ENCODE results near the gene CDH20.
A peak's percentile ranks its signal among the peaks of the same experiment; 100 is the strongest.

The CDH20 gene

DNA sequence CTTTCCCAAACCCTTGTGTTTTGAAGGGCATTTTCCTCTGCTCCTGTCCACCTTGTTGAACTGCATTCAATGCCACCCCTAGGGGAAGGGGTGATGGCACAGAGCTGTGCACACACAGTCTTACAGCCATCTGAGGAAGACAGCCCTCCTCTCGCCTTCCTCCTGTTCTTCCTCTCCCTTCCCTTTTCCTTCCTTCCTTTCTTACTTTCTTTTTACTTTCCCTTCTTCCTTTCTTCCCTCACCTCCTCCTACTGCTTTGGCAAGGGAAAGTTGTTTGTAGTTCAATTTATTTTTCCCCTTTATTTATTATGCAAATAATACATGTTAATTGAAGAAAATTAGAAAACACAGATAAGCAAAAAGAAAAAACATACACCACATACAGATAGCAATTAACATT is 99.4 kb downstream of the CDH20 start:
- no peak for DNase-seq

DNA sequence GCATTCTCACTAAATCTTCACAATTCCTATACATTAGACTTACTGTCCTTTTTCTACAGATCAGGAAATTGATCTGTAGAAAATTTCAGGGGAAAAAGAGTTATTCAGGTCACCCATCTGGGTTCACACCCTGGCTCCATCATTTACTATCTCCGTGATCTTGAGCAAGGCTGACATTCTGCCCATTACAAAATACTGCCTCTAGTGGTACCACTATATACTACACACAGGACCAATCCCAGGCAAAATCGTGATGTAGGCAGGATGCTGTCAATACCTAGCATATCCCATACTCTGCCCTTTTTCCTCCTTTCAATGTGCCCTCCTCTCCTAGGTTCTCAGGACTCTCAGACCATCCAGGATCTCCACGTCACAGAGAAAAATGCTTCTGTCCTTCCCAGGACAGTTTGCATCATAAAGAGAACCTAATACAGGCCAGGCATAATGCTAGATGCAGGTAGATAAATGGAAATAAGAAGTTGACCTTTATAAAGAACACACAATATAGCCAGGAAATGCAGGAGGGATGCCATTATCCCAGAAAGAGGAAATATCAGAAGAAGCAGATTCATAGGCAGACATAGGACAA is 101.9 kb downstream of the CDH20 start:
- no peak for DNase-seq

DNA sequence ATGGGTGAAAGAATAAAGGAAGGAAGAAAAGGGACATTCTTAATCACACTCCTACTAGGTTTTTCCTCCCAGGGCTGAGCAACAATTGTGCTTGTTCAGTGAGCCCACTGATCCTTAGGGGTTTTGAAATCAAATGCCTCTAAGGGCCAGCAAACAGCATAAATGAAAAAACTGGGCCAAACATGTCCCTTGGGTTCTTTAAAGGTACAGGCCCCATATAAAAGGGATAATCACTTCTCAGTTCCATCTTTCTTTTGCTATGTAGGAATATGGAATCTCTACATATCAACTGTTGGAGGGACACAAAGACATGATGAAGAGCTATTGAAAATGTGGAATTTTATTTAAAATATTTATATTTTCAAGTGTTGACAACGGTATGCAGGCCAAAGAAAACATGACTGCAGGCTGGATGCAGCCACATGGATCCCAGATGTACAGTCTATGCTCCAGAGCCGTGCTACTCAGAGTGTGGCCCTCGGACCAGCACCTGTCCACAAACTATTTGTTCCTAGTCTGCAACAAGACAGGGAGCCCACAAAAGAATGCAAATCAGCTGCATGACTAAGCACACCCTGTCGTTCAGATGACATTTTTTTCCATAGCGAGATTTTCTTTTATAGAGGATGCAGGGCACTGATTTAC is 110.0 kb downstream of the CDH20 start:
- DNase-seq, result peak; percentile 54

DNA sequence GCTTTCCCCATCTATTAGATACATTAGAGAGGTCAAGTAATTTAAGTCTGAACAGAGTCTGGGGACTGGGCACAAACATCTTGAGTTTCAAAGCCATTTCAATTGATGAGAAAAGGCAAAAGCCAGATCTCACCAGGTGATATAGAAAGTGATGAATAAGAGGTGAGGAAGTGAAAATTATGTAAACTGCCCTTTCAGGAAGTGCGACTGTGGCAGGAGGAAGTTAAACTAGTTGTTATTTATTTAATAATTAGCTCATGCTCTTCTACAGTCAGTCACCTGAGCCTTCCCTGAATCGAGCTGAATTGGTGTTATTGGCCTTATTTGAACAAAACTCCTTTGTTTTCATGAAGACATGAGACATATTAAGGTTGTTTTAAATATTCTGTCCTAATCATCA is 115.1 kb downstream of the CDH20 start:
- DNase-seq, result no peak

DNA sequence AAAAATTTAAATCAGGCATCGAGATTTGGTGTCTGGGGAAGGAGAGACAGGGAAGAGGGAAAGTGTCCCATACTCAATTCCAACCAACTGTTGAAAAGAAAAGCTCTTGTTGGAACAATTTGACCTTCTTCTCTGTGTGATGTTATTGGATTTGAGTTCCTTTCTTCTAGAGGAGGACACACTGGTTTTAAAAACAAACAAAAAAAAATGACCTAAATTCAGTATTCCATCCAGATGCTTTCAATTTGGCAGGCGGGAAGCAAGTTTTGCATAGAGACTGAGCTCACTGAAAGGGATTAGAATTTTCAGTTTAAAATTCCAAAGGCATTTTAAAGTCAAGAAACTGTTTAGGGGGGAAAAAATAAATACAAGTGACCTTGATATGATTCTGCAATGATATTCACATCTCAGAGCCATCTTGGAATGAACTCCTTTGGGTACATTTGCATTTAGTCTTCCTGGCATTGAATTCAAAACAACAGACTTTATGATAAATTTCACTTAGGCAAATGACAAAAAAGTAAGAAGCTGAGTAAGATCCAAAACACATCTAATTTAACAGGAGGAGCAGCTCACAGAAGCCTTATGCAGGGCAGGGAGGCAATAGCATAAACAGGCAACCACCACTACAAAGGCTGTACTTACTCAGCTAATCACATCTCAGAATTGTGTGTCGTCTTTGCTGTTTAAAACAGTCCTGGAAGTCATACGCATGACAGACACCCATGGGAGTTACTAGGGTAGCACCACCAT is 126.8 kb downstream of the CDH20 start:
- DNase-seq, result peak; percentile 10

DNA sequence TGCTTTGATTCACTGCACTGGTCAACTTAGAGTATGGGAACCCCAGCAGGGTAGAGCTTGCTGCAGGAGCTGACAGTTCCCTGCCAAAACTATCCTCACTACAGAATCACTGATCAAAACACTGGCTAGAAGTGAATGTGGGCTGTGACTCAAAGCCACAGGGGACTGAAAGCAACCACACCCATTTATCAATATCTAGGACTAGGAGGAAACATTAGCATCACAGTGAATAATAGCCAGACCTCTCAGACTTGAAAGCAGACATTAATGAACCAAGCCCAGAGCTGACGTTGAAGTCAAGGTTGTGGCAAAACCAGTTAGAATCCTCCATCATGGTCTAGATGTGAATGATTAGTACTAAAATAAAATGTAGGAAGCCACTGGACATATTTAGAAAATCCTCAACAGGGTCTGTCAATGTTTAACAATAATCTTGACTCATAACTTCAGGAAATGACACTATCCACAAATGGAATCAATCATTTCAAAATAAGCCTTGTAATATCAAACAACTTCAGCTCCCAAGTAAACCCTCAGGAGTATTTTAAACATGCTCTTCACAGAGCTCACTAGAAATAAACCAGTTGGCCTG is 131.4 kb downstream of the CDH20 start:
- DNase-seq, result peak; percentile 62

DNA sequence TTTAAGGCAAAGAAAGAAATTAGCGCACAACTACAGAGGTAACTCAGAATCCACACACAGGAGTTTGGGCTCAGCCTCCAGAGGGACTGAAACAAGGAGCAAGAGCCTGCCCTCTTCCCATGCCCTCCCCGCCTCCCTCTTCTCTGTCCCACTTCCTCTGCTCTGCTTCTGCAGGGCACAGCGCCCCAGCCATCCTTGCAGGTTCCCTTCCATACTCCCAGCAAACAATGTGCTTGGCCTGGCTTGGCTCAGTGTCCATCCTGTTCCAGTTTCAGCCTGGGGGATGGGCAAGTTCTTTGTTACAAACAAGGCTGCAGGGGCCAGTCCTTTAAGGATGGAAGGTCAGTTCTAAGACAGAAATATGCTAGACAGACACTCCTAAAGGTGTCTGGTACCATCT is 133.5 kb downstream of the CDH20 start:
- no peak for DNase-seq

DNA sequence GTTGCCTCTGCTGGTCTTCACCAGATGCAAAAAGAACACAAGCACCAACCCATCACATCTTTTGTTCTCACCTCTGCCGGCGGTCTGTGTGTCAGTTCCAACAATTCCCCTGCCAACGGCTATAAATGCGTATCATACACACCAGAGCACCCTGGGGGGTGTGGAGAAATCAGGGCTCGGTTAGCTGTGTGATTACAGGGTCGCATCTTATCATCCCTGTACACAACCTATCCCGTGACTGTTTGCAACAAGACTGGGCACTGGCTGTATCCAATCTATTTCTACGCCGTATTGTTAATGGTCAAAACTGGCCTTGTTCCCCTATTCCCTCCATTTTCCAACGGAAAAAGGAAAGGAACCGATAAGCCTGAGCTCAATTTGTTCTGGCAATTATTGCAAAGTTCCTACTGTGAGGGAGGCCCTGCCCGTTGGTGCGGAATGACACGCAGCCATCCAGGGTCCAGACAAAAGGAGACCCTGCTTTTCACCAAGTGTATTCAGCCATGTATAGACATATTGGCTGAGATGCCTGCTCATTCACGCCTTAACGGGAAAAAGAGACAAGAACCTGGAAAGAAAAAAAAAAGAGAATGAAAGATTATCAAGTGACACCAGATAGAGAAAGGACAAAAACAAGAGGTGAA is 136.9 kb downstream of the CDH20 start:
- no peak for DNase-seq

DNA sequence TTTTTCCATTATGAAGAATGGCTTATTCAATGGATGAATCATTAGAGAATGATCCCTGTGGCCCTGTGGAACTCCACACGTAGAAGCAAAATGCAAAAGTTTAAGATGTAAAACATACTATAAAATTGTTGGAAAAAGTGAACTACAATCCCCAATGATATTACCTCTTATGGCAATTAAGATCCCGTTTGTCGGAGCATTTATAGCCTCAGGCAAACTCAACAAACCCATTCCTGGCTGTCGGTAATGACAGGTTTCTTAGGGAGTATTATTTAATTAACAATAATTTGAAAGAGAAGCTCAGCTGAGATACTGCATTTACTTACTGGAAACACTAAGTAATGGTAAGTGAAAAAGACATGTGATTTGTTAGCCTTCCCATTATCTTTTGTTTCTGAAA is 138.3 kb downstream of the CDH20 start:
- DNase-seq, result peak; percentile 13

DNA sequence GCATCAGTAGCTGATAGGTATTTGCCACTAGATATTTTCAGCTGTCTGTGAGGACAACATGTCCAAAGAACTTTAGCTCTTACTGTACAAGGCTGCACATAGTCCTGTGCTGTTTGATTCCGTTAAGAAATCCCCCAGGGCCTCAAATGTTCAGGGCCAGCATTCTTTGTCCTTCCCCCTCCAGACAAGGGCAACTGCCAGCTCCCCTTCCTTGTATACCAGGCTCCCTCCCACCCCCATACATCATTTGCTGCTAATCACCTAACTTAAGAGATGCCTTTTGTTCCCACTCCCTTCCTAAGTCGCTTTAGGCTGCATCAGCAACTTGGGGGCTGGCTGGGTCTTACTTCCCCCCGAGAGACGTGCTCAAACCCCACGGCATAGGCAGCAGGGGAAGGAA is 138.7 kb downstream of the CDH20 start:
- no peak for DNase-seq

DNA sequence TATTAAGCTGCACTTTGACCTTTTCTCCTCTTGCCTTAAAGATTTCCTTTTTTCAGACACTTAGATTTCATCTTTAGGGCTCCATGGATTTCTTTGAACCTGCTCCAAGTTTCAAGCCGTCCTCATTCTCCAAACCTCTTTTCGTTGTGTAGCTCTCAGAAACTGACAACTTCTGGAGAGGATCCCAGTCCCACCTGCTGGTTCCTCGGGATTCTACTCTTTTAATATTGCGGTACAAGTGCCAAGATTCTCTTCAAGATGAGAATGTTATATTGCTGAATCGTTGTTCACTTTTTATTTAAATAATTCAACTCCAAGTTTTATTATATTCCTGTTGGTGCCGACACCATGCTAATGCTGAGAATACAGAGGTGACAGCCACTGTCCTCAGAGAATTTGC is 141.1 kb downstream of the CDH20 start:
- no peak for DNase-seq

DNA sequence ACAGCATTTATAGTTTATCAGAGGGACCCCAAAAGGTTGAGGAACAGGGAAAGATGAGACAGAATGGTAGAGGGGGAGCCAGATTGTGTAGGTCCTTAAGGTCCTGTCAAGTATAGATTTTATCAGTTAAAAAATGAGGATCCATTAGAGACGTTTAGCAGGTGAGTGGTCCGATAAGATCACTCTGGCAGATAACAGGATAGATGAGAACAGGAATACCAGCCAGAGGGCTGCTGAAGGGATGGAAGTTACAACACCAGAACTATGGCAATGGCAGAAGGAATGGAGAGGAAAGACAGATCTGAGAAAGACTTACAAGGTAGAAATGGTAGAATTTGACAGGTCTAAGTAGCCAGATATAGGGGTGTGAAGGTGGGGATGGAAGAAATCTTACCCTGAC is 141.7 kb downstream of the CDH20 start:
- DNase-seq, result no peak

DNA sequence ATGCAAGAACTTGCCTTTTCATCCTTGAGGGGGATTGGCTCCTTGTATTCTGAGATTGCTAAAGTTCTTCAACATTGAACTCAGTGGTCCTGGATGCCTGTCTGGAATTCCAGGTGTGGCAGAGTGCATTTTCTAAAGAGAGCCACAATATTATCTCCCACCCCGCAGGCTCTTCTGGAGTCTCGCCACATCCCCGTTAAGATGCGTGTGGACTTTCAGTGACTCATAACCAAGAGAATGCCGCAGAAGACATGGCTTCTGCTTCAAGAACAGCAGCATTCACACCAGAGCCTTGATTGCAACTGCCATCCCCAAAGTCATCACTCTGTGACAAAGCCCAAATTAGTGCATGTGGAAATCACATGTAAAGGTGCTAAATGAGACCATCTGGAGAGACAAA is 142.7 kb downstream of the CDH20 start:
- no peak for DNase-seq

DNA sequence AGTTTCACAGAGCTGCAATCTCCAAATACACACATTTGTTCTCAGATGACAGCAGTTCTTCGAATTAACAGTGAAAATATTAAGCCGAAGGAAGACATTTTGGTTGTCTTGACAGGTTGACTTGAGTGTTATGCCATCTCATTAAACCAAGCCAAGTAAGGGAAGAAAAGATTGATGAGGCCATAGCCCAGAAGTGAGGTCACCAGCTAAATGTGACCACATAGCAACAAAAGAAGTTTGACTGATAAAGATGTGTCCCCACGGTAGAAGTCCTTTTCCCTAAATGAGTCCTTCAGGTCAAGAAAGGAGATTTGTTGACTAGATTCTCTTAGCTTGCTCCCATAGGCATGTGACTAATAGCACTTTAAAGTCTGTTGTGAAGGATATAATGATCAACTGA is 156.1 kb downstream of the CDH20 start:
- DNase-seq, result no peak

DNA sequence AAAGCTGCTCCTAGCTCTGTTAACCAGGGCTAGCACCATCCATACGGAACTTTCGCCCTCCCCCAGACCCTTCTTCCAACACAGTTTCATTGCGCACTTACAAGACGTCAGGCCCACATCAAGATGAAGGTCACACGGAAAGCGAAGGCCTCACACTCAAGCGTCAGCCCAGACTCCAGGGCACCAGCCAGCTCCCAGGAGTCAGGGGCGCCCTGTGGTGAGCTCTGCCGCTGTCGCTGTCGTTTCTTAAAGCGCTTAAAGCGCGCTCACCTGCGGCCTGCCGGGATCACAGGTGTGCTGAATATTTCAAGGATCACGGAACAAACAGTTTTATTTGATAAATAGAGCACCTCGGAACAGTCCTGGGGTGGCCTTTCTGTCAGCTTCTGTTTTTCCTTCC is 163.1 kb downstream of the CDH20 start:
- no peak for DNase-seq

DNA sequence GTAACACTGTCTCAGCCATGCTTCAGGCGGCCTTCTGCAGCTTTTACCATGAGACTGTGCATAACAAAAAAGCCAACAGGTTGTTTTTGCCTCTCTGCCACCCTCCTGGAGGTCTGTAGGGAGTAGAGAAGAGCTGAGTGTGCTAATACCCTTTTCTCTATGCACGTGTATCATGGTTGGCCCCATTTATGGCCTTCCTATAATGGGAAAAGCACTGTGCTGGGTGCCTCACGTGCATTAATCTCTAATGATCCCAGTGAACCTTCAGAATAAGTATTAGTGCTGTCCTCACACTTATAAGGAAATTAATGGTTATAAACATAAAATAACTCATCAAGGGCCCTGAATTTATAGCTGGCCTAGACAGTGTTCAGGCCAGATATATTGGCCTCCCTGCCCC is 164.2 kb downstream of the CDH20 start:
- no peak for DNase-seq

DNA sequence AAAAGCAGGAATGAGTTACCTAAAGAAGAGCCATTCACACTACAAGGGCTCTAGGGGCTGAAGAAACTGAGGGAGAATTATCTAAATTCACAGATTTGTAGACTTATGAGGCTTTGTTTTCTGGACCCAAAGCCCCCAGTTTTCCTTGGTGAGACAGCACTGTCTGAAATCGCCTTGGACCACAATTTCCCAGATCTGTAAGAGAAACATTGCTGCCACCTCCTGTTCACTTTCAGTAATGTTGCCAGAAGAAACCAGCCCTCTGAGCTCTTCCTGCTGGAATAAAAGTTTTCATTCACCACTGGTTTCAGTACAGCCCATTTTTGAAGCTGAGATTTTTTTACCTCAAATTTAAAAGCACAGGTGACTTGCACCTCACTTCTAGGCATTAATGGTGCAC is 169.2 kb downstream of the CDH20 start:
- DNase-seq, result peak; percentile 61

DNA sequence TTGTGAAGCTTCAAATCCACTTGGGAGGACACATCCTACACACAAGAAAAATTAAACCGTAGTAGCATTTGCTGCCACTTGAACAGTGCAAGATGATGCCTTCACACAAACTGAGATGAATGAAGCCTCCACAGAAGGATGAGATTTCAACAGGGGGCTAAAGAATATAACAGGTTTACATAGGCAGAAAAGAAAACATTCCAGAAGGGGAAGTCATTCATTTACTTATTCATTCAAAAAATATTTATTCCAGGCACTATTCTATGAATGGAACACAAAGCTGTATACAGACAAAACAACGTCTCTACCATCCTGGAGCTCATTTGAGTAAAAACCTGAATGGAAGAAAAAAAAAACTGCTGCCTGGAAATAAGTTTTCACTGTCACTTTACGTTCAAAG is 170.5 kb downstream of the CDH20 start:
- DNase-seq, result peak; percentile 3

DNA sequence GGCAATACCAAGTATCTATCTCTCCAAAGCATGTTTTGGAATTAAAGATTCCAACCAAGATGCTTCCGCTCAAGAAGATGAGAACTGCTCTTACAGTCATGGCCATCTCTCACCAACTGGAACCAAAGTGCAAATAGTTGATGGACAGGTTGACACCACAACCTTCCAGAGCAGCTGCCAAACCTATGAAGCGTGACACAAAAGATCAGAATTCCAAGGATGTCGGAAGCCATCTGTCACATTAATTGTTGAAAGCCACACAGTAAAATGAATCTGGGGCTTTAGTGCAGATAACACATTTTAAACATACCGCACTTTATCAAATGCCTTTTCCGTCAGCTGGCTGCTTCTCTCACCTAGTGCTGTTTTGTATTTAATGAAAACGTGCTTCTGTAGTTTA is 195.7 kb downstream of the CDH20 start:
- DNase-seq, result peak; percentile 3

DNA sequence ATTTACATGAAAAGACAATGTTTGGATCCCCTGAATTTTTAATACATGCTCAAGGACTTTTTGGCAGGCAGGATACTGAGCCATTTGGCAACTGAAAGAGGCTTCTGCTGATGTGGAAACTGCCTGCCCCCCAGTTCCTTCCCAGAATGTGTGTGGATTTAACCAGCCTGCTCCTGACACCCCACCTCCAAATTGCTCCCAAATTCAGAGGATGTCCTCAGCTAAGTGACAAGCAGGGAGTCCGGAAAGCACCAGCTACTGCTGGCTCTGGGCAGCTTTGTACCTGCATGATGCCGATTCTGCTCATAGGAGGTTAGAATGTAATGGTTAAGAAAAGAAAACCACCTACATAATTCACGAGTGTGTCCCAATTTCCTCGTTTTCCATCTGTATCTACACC is 197.5 kb downstream of the CDH20 start:
- no peak for DNase-seq

DNA sequence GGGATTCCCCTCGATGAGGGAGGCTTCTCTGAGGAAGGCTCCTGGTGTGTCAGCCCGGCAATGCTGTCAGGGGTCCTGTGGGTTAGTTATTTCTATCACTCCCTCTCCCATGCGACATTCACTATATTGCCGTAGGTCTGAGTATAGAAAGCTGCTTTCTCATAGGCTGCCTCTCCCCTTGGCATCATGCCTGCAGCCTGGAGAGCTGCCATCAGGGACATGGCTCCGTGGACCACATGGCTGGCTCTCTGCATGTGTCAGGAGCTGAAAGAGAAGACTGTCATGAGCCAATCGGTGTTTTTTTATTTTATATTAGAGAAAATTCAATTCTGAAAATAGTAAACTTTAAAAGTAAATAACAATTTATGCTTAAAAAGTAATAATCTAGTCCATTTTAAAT is 198.0 kb downstream of the CDH20 start:
- no peak for DNase-seq

DNA sequence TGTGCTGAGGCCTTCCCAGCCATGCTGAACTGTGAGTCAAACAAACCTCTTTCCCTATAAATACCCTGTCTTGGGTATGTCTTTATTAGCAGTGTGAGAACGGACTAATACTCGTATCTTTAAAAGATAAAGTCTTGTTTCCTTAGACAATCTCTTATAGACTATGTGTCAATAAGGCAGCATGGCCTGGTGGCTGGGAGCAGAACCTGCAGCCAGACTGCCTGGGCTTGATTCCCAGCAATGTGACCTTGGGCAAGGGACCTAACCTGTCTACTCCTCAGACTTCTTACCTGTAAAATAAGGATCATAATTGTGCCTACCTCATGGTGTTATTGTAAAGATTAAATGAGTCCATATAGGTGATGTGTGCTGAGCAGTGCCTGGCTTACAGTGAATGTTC is 198.7 kb downstream of the CDH20 start:
- no peak for DNase-seq

DNA sequence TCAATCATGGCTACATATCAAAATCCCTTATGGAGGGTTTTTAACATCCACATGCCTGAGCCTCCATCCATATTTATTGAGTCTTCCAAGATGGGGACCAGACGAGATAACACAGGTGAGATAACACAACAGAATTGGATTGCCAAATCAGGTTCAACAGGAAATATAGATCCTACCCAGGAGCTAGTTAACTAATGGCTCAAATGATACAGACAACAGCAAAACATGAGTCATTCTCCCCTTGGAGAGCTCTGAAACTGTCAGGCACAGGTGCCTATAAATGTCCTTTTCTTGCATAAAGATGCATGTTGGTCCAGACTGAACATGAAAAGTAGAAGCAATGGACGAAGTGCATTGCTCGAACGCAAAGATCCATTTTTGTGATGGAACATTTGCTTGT is 202.2 kb downstream of the CDH20 start:
- no peak for DNase-seq

All from fibroblast of skin of abdomen (primary cell).